Urothelium cell line (cell line): Measurements from ENCODE around the gene GGA3.
"Not testable (repeated sequence)": the region's sequence is repeated elsewhere in the genome, so short reads cannot be mapped to it uniquely, and the experiment has no call there.

Source experiments
- DNase-seq: peaks from one replicate; pipeline ENCODE4 v3.0.0; 2011; ENCODE audit warnings: low spot score, mixed read lengths
- FAIRE-seq: peaks from 2 replicates; lab custom pipeline; 2011; peaks lifted over from hg19 to GRCh38; lab: Jason Lieb, UNC

GGA3 gene

DNA sequence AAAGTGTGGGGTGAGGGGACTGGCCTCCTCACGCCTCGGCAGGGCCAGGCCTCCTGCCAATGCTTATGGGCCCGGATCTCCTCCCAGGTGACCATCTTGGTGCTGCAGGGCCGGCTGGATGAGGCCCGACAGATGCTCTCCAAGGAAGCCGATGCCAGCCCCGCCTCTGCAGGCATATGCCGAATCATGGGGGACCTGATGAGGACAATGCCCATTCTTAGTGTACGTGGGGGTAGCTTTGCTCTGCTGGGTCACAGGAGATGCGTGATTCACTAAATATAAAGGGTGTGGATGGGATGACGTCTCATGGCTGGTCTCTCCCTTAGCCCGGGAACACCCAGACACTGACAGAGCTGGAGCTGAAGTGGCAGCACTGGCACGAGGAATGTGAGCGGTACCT, 36.4 kb downstream of the GGA3 start:
- no peak for FAIRE-seq

DNA sequence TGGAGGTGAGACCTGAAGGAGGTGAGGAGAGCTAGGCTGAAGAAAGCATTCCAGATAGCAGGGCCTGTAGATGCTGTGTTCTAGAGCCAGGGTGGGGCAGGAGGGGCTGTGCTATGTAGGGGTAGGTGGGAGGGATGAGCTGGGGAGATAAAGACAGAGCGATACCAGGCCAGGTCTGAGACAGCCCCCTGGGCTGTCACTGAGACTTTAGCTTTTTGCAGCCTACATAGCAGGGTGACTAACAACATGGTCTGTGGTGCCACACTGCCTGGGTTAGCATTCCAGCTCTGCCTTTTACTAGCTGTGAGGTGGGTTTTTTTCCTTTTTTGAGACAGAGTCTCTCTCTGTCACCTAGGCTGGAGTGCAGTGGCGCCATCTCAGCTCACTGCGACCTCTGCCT, 41.6 kb downstream of the GGA3 start:
- FAIRE-seq, result no peak
- DNase-seq, result no peak

More for the DNA sequence above, 36.4 kb downstream of the GGA3 start:
- no peak for DNase-seq

DNA sequence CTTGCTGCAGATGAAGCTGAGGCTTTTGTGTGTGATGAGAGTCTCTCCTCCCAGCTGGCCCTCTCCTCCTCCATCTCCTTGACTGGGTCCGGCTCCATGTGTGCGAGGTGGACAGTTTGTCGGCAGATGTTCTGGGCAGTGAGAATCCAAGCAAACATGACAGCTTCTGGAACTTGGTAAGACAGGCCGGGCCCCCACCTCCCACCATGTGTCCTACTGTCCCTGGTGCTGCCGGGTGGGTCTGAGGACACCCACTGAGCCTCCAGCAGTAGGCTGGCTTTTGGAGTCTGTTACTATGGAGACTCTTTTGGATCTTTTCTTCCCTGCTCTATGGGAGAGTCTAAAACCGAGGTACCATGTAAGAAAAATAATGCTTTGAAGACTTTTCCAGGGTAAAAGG, 43.3 kb downstream of the GGA3 start:
- DNase-seq, result no peak
- no peak for FAIRE-seq

DNA sequence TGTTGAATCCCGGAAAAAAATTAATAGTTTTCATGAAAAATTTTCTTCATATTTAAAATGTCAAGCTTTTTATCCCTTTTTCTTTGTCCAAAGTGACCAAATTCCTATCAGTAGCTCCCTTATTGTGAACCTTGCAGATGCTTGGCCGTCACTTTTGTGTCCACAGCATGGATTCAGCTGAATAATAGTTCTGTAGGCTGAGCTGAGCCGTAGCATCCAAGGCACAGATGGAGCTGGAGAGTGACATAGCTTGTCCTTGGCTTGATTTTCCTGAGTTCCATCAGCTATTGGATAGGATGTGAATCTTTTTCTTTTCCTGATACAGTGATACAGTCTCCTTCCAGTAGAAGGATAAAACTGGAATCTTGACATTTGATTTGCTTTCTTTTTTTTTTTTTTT, 52.3 kb downstream of the GGA3 start:
- FAIRE-seq, result no peak
- no peak for DNase-seq

DNA sequence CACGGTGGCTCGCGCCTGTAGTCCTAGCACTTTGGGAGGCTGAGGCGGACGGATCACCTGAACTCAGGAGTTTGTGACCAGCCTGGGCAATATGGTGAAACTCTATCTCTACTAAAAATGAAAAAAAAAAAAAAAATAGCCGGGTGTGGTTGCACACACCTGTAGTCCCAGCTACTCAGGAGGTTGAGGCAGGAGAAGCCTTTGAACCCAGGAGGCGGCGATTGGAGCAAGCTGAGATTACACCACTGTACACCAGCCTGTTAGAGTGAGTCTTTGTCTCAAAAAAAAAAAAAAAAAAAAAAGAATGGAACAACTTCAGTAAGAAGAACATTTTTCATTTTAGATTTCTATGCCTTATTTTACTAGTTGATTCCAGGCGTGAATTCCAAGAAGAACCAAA, 53.2 kb downstream of the GGA3 start:
- DNase-seq (no peak), FAIRE-seq (no peak)

DNA sequence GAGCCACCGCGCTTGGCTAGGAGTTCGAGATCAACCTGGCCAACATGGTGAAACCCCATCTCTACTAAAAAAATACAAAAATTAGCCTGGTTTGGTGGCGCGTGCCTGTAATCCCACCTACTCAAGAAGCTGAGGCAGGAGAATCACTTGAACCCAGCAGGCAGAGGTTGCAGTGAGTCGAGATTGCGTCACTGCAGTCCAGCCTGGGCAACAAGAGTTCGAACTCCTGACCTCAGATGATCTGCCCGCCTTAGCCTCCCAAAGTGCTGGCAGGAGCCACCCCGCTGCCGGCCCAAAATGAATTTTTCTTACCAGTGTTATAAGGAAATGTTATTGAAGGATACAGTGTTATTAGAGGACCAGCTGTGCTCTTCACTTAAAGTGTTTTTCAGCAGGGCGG, 53.6 kb downstream of the GGA3 start:
- DNase-seq (no peak), FAIRE-seq (no peak)

DNA sequence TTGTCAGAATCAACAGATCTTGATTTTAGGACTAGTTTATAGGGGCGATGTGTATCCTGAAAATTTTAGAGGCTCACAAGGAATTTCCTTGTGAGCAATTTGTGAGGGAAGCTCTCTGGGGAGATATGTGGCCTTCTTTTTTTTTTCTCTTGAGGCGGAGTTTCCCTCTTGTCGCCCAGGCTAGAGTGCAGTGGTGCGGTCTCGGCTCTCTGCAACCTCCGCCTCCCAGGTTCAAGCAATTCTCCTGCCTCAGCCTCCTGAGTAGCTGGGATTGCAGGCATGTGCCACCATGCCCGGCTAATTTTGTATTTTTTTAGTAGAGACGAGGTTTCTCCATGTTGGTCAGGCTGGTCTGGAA, 54.4 kb downstream of the GGA3 start:
- not testable (repeated sequence) for DNase-seq, FAIRE-seq

DNA sequence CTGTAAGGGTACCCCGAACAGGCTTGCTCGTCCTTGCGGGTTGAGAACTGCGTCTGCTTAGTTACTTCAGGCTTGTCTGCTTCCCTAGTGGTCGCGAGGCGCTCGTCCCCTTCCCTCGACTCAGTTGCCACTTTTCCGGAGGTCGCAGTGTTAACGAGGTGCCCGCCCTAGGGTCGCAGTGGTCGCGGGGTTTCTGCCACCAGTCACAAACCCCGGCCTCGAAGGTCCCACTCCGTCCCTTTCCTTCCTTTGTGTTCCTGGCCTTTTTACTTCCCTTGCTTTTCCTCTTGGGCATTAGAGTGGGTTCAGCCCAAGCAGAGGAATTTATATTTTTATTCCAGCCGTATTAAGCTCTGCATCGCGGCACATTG, 55.6 kb downstream of the GGA3 start:
- DNase-seq (no peak), FAIRE-seq (no peak)

DNA sequence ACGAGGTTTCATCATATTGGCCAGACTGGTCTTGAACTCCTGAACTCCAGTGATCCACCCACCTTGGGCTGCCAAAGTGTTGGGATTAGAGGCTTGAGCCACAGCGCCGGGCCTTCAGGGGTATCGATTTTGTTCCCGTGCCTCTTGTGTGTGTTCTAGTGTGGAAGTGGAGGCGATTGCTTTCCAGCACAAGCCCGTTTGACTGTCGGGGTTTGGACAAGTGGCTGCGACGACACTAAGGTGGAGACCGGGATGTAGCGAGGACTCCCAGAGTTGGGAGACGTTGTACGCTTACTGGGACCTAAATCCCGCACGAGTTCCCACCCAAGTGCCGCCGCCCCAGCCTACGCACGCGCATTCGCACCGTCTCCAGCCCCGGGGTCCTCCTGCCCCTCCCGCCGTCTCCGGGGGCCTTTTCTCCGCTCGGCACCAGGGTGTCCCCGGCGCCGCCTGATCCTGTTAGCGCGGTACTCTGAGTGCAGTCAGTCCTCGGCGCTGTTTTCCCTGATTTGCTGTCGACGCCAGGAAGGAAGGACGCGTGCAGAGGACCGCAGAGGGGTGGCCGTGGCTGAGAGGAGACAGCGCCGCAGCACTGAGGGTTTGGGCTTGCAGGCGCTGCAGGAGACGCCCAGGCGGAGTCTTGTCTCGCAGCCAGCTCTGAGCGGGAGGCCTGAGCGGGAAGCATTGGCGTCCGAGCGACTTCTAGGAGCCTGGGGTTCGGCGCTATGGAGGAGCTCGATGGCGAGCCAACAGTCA, 56.2 kb downstream of the GGA3 start, which contains the start of gene NUP85:
TSS of gene NUP85 (plus strand) at position 643 of the 756 bp plus-strand sequence. CDS start at position 726, 83 bp downstream.
- FAIRE-seq (peak; percentile 37), DNase-seq (peak; percentile 100)

DNA sequence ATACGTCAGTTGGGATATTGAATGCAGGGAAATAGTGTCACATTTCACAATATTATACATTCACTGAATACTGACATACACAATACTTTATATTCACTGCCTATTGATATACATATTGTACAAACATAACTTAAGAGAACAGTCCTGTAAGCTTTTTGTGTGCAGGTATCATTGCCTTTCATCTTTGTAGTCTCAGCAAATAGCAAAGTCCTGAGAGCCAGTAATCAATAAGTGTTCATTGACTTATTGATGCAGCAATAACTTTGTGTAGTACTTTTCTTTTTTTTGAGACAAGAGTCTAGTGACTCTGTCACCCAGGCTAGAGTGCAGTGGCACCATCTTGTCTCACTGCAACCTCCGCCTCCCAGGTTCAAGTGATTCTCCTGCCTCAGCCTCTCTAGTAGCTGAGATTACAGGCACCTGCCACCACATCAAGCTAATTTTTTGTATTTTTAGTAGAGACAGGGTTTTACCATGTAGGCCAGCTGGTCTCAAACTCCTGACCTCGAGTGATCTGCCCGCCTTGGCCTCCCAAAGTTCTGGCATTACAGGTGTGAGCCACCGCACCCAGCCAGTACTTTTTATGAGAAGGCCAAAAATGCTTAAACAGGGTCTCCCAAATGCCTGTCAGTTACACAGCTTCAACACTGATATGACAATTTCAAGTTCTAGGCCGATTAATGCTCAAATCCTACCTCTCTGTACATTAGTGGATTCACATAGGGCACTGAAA, 61.4 kb downstream of the GGA3 start:
- FAIRE-seq, result no peak
- no peak for DNase-seq

DNA sequence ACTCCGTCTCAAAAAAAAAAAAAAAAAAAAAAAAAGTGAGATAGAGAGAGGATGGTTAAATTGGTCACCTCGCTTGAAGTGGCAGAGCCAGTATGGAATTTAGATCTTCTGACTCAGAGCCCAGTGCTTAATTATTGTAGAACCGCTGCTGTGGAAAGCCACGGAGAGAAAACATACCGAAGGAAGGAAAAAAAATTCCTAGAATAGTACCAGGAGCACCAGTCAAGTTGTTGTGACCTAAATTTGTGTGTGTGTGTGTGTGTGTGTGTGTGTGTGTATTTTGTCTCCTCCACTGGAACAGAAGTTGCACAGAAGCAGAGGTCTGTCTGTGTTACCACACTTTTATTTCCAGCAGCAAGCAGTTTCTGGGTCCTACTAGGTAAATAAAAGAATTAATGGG, 66.5 kb downstream of the GGA3 start:
- DNase-seq, result no peak

DNA sequence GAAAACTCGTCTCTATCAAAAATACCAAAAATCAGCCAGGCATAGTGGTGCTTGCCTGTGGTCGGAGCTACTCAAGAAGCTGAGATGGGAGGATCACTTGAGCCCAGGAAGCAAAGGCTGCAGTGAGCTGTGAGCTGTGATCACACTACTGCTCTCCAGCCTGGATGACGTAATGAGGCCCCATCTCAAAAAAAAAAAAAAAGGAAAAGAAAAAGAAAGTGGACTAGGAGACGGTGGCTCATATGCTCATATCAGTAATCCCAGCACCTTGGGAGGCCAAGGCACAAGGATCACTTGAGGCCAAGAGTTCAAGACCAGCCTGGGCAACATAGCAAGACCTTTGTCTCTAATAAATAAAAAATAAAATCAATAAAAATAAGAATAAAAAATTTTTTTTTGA, 69.8 kb downstream of the GGA3 start:
- FAIRE-seq (no peak), DNase-seq (no peak)

More for the DNA sequence above, 66.5 kb downstream of the GGA3 start:
- FAIRE-seq, result no peak

DNA sequence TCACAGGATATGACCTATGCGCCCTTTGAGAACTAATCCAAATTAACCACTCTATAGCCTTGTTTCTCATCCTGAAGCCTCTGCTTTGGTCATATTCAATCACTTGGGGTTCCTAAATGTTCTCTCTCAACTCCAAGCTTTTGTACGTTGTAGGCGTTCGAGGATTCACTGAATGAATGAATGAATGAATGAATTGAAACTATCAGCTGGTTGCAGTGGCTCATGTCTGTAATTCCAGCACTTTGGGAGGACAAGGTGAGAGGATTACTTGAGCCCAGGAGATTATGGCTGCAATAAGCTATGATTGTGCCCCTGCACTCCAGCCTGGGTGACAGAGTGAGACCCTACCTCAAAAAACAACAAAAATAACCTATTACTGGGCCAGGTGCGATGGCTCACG, 72.8 kb downstream of the GGA3 start:
- DNase-seq, result no peak
- no peak for FAIRE-seq
